ENCODE results near the gene CX3CR1. TPM values are rescaled to one million over a fixed set of nuclear protein-coding genes. Genes with fewer than 3 reads are reported as not detected.
A peak's percentile ranks its signal among the peaks of the same experiment; 100 is the strongest.
"Not testable (repeated sequence)": the region's sequence is repeated elsewhere in the genome, so short reads cannot be mapped to it uniquely, and the experiment has no call there.

CX3CR1 gene, protein sequence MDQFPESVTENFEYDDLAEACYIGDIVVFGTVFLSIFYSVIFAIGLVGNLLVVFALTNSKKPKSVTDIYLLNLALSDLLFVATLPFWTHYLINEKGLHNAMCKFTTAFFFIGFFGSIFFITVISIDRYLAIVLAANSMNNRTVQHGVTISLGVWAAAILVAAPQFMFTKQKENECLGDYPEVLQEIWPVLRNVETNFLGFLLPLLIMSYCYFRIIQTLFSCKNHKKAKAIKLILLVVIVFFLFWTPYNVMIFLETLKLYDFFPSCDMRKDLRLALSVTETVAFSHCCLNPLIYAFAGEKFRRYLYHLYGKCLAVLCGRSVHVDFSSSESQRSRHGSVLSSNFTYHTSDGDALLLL
- total RNA-seq (2014; rRNA removed; shearing (Covaris generic)), result 0.02 TPM in 1 of 2 replicates, not detected in the other

DNA sequence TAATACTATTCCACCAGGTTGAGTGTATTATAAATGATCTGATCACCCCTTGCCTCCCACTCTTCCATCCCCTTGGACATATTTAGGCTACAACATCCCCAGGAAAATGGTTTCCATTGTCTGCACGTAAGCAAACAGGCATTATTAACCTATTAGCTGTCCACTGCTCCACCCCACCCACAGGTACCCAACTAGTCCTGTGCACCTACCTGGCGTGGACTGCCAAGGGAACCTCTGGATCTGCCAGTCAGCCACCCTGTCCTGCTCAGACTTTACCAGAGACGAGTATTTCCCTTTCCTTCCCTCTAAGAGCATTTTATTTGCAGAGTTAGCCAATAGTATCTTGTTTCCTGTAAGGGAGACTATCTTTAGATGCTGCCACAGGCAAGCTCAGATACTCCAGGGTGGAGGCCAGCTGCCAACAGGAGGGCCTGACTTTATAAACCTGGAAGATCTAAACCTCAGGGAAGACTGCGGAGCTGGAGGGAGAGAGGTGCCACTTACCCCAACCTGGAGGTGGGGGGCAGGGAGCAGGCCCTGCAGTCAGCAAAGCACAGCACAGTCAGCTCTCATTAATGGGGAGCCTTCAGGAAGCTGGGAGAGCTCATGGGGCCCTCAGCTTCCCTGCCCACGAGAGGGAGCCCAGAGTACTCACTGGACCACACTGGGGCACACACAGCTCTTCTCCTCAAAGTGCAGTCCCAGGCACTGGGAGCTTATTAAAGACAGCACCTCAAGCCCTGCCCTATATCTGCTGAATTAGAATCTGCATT is at the start of gene CX3CR1:
TSS of gene CX3CR1 (minus strand) at position 292 of the 773 bp plus-strand sequence. CDS start 13,527 bp downstream, outside the sequence.
- no peak for DNase-seq (ENCODE audit: low read depth)

DNA sequence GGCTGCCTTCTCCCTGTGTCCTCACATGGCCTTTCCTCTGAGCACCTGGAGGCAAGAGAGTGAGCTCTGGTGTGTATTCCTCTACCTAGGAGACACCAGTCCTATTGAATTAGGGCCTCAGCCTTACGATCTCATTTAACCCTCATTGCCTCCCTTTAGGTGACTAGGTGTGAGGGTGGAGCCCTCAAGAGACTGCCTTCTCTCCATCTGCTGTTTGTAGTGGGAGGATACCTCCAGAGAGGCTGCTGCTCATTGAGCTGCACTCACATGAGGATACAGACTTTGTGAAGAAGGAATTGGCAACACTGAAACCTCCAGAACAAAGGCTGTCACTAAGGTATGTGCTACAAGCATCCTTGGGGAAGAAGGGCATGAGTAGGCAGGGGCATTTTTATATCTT is 49.7 kb upstream of the CX3CR1 start, which contains the start of gene CCR8:
TSS of gene CCR8 (plus strand) at position 217 of the 400 bp plus-strand sequence. CDS start 2,623 bp downstream, outside the sequence.
- DNase-seq (ENCODE audit: low read depth), result no peak

DNA sequence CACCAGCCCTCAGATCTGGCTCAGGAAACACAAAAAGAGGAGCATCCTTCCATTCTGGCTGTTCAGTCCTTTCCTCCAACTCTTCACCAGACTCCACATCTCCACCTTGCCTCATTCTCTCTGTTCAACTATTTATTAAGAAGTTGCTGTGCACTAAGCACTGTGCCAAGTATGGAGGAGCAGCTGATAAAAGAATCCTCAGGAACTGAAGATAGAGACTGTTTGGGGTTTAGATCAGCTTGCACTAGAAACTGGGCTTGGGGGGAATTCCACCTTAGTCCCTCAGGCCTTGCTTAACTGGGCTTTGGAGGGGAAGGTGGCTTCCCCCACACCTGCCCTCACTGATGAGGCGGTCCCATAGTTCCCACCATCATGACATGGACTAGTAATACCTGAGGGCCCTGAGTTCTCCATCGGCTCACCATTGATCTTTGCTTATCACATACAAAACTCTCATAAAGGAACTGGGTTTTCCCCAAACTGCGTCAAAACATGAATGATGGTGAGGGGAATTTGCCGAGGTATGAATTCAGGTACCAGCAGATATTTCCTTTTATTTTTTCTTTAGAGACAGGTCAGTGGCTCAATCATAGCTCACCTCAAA is 48.0 kb upstream of the CX3CR1 start:
- DNase-seq (ENCODE audit: low read depth), result no peak

DNA sequence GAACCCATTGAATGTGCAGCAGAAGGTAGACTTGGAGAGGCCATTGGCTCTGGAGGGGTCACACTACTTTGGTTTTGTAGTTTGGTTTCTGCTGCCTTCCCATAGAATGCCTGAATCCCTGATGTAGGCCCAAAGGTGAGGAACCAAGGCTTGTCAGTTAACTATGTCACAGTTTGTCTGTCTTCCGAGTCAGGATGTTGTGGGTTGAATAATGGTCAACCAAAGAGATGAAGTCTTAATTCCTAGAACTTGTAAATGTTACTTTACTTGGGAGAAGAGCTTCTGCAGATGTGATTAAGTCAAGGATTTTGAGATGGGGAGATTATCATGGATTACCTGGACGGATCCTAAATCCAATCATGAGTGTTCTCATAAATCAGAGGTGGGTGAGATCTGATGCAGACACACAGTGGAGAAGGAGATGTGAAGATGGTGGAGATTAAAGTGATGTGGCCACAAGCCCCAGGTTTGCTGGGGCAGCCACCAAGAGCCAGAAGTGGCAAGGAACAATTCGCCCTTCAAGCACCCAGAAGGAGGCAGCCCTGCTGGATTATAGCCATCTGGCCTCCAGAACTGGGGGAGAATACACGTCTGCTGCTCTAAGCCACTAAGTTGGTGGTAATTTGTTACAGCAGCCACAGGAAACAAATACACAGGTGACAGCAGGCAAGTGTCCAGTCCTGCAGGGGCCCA is 47.4 kb upstream of the CX3CR1 start:
- DNase-seq (ENCODE audit: low read depth), result no peak

DNA sequence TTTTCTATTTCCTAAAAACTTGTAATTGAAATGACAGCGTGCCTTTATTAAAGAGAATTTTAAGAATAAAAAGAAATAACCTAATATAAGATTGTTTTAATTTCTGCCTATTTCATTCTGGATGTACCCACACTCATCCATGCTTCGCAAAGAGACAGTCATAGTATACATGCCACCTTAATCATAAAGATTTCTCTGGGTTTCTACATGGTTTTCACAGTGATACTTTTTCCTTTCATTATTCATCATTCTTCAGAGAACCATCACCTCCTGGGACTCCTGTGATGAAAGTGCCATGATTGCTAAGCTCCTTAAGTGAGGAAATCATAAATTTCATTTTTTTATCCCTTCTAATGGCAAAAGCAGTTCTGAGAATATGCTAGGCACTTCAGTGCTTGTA is 45.4 kb upstream of the CX3CR1 start:
- DNase-seq (ENCODE audit: low read depth), result no peak

DNA sequence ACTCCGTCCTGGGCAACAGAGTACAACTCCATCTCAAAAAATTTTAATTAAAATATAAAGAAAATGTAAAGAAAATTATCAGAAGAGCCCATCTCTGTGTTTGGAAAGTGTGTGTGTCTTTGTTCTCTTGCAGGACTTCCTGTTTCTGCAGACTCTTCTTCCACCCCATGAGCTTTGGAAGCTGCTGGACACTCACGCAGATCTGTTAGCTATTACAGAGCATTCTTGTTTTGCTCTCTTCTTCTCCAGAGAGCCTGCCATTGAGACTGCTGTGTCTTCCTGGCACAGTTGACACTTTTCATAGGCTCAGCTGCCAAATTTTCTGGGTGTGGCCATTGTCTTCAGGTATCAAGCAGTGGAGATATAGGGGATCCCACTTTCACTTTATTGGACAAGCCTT is 43.7 kb upstream of the CX3CR1 start:
- no peak for DNase-seq (ENCODE audit: low read depth)

DNA sequence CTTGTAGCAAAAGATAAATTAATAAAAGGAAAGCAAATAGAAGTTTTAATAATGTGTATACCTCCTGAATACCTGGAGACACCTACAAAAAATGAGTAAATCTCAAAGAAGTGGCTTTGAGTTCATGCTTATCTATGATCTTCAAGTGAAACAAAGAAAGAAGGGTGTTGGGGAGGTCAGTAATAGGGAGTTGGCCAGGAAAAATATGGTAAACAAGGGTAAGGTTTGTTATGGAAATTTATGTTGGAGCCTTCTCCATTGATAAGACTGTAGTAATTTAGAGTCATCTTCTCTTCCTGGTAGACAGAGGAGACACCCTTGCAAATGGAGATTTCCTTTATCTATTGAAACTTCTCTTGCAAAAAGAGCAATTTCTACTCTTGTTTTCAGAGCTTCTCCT is 43.1 kb upstream of the CX3CR1 start:
- DNase-seq (ENCODE audit: low read depth), result no peak

DNA sequence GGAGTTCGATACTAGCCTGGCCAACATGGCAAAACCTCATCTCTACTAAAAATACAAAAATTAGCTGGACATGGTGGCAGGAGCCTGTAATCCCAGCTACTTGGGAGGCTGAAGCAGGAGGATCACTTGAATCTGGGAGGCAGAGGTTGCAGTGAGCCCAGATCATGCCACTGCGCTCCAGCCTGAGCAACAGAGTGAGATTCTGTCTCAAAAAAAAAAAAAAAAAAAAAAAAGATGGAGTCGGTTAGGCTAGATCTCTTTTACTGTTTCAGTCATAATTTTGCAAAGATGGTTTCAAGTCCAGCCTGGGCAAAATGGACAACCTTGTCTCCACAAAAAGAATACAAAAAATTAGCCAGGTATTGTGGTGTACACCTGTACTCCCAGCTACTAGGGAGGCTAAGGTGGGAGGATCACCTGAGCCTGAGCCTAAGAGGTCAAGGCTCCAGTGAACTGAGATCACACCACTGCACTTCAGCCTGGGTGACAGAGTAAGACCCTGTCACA is 42.4 kb upstream of the CX3CR1 start:
- not testable (repeated sequence) for DNase-seq (ENCODE audit: low read depth)

DNA sequence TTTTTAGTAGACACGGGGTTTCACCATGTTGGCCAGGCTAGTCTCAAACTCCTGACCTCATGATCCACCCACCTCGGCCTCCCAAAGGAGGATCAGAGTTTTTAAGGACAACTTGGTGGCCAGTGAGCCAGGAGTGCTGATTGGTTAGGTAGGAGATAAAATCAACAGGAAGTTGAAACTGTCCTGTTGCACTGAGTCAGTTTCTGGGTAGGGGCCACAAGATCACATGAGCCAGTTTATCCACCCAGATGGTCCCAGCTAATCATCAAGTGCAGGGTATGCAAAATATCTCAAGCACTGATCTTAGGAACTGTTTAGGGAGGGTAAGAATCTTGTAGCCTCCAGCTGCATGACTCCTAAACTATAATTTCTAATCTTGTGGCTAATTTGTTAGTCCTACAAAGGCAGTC is 41.7 kb upstream of the CX3CR1 start:
- peak; percentile 60 for DNase-seq (ENCODE audit: low read depth)

DNA sequence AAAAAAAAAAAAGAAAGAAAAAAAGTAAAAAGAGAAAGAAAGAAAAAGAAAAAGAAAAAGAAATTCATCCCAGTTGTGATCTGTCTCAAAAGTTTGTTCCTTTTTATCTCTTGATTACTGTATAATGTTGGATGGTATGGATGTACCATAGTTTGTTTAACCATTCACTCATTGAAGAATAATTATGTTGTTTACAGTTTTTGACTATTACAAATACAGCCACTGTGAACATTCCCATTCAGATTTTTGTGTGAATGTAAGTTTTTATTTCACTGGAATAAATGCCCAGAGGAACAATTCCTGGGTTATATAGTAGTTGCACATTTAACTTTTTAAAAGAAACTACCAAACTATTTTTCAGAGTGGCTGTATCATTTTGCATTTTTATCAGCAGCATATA is 39.4 kb upstream of the CX3CR1 start:
- no peak for DNase-seq (ENCODE audit: low read depth)

DNA sequence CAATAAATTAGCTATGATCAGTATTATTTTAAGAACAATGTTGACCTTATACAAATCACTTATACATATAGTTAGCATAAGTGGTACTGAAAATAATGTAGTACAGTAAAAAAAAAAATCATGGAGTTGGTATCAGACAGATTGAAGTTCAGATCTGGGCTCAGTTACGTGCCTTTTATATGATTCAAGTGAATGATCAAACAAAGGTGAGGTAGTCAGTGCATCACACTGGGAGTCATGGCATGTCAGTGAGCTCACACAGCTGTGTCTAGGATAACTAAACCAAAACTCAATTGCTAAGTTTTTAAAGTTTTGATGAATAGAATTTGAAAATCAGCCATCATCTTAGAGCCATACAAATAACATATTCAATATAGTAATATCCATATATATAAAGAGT is 38.5 kb upstream of the CX3CR1 start:
- DNase-seq (ENCODE audit: low read depth), result no peak

DNA sequence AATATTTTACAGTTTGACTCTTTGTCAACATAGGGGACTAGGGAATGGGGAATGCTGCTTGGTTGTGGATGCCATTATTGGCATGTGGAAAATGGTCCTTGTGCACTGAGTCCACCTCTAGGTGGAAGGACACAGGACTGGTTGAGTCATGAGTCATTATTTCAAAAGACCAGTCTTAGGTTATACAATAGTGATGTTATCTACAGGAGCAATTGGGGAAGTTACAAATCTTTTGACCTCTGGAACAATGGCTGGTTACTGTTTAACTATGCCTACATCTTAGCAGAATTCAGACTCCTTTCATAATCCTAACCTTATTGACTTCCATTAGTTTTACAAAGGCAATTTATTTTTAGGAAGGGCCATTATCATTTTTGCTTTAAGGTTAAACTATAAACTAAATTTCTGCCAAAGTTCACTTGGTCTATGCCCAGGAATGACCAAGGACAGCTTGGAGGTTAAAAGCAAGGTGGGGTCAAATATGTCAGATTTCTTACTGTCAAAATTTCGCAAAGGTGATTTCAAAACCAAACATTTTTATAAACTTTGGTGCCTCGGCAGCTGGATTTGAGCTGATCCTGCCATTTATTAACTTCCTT is 37.8 kb upstream of the CX3CR1 start:
- peak; percentile 8 for DNase-seq (ENCODE audit: low read depth)

DNA sequence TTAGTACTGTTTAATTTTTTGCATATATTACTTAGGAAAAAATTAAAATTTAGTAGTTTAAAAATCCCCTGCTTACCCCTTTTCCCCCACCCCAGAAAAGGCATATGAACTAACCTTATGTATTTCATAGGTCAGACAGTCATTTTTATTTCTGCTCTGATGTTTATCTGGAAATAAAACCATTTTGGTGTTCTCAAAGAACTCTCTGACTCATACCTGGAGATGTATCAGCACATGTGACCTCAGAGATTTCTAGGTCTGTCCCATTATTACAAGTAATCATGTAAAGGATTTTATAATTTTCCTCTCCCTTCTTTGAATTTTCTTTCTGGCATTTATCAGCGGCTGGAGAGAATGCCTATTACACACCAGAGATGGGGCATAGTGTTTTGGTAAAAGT is 35.6 kb upstream of the CX3CR1 start:
- no peak for DNase-seq (ENCODE audit: low read depth)

DNA sequence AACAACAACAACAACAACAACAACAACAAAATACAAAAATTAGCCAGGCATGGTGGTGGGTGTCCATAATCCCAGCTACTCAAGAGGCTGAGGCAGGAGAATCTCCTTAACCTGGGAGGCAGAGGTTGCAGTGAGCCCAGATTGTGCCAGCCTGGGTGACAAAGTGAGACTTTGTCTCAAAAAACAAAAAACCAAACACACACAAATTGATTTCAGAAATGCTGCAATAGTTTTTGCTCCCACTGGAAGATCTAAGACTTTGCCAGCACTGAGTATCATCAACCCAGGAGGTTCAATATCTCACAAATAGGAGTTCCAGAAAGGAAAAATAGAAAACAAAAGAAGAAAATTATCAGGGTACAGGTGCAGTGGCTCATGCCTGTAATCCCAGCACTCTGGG is 33.5 kb upstream of the CX3CR1 start:
- no peak for DNase-seq (ENCODE audit: low read depth)

DNA sequence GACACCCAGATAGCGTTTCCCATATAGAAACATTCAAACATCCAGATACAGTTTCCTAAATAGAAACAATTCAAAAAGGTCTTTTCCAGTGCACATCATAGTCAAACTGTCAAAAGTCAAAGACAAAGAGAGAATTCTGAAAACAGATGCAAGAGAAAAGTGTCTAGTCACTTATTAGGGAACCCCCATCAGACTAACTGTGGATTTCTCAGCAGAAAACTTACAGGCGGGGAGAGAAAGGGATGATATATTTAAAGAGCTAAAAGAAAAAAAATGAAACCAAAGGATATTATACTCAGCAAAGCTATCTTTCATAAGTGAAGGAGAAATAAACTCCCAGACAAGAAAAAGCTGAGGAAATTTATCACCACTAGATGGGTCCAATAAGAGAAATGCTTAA is 22.3 kb upstream of the CX3CR1 start:
- DNase-seq (ENCODE audit: low read depth), result no peak

DNA sequence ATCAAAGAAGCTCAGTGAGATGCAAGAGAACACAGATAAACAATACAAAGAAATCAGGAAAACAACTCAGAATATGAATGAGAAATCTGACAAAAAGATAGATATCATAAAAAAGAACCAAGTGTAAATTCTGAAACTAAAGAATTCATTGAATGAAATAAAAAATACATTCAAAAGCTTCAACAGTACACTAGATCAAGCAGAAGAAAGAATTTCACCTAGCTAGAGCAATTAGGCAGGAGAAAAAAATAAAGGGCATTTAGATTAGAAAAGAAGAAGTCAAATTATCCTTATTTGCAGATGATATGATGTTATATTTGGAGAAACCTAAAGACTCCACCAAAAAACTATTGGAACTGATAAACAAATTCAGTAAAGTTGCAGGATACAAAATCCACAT is 19.4 kb upstream of the CX3CR1 start:
- no peak for DNase-seq (ENCODE audit: low read depth)

DNA sequence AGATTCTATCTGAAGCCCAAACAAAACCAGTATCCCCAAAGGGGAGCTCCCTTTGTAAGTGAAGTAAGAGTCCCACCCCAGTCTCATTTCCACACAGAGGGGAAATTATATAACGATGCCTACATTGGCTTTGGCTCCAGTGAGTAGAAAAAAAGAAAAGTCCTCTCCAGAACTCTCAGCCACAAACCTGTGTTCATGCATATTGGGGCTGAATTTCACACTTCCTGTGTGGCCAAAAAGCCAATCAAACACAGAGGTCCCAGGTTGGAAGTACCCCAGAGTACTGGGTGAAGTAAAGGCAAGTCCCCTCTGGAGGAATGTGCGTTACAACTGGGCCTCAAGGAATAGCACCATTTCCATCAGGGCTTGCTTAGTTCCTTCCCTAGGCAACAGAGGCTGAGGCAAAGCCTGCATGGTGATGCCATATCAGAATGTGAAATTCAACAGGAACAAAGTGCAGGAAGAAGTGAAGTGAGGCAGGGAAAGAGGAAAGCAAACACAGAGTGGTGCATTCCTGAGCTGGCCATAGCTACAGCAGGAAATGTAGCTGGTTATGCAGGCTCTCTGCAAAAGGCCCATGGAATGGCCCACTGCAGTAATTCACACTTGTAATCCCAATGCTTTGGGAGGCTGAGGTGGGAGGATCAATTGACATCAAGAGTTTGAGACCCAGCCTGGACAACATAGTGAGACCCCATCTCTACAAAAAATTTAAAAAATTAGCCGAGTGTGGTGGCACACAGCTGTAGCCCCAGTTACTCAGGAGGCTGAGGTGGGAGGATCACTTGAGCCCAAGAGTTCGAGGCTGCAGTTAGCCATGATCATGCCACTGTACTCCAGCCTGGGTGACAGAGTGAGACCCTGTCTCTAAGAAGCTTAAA is 16.6 kb upstream of the CX3CR1 start:
- no peak for DNase-seq (ENCODE audit: low read depth)

DNA sequence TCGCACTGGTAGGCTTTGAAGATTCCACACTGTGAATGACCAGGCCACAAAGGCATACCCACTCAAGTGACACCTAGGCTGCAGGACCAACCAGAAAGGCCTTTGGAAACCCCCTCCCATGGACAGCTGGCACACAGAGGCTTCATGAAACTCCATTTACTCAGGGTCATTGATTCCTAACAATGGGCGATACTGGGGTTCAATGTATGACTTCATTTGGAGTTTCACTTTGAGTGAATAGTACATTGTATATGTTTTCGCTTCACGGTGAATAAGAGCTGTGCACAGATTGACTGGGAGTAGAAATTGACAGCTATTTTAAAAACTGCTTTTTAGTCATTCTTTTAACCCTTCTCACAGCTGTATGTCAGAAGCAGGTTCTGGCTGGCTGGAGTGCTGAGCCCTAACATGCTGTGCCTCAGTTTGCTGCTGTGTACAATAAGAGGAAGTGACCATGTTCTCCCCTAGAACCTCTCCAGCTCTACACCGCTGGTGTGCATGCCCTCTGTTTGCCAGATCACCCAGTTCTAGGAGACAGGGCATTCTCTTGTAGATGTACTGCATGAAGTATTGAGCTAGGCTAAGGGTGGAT is 15.4 kb upstream of the CX3CR1 start:
- no peak for DNase-seq (ENCODE audit: low read depth)

DNA sequence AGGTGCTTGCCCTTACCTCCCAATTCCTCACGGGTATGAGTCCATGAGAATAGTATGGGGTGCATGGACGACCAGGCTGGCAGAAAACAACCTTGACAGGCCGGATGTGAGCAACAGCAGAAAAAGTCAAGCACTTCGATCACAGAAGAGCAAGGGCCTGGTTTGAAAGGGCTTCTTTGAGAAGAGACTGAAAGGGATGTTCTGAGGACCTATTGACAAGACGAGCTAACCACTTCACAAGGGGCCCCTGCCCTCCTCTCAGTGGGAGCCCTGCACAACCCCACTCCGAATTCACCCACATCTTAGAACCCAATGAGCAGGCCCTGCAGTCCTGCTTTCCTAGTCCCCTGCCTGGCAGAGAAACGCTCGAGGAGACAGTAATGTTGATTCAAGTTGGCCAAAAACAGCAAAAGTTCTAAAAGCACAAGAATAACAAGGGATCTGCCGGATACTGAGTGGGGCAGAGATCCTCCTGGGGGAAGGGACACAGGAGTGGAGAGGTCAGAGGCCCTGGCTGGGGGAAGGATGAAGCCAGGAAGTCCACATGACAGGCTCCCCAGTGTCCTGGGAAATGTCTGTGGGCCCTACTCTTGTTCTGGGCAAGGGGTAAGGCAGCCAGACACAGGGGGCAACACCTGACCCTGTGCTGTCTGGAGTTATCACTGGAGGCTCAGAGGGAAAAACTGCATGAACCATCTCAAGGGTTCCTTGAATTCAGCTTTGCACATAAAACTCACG is 14.8 kb upstream of the CX3CR1 start:
- no peak for DNase-seq (ENCODE audit: low read depth)

All from M059J (cell line).